DND-41 (cell line): Measurements from ENCODE around the gene FBXO10.

Source experiments
- ATAC-seq: fragments of 200-7000 bp; cut with Tn5 transposase; 3 replicates; pipeline ENCODE4 v1.9.1; 2021; ENCODE audit warnings: low read depth; ENCODE audit not compliant: insufficient read depth
- DNase-seq: peaks from one replicate; pipeline ENCODE4 v3.0.0-alpha.2; 2020
- H2AFZ ChIP-seq: 2 replicates; pipeline ENCODE4 v1.6.0; 2012; ENCODE audit warnings: low read depth, low read length
- H3K27ac ChIP-seq: 2 replicates; pipeline ENCODE4 v1.5.1; 2012; ENCODE audit warnings: low read length, inconsistent platforms
- H3K27me3 ChIP-seq: fragments of 200-600 bp; sonication (generic); 2 replicates; pipeline ENCODE4 v1.6.0; 2012; ENCODE audit warnings: low read length, mild to moderate bottlenecking, inconsistent platforms; ENCODE audit not compliant: insufficient read depth, poor library complexity
- H3K36me3 ChIP-seq: 2 replicates; pipeline ENCODE4 v1.5.1; 2012; ENCODE audit warnings: low read length, inconsistent platforms; ENCODE audit not compliant: insufficient read depth
- H3K4me1 ChIP-seq: 2 replicates; pipeline ENCODE4 v1.5.1; 2012; ENCODE audit warnings: mild to moderate bottlenecking, low read length; ENCODE audit not compliant: insufficient read depth
- H3K4me2 ChIP-seq: 2 replicates; pipeline ENCODE4 v1.6.0; 2012; ENCODE audit warnings: mild to moderate bottlenecking, moderate library complexity, low read length, inconsistent platforms; ENCODE audit not compliant: insufficient read depth
- H3K4me3 ChIP-seq, 2 experiments: fragments of 200-600 bp in 1 of 2; shearing (Covaris generic) in 1 of 2; 2 replicates each; pipeline ENCODE4 v1.5.1; 2012 to 2016; ENCODE audit warnings: inconsistent platforms in 2 of 2, low read length in 2 of 2, mild to moderate bottlenecking in 2 of 2, low read depth in 1 of 2, moderate library complexity in 1 of 2
- H3K79me2 ChIP-seq: 2 replicates; pipeline ENCODE4 v1.6.0; 2012; ENCODE audit warnings: low read length, inconsistent platforms; ENCODE audit not compliant: insufficient read depth
- H3K9ac ChIP-seq: 2 replicates; pipeline ENCODE4 v1.6.0; 2012; ENCODE audit warnings: low read depth, mild to moderate bottlenecking, inconsistent platforms, low read length, moderate library complexity
- H3K9me3 ChIP-seq: 2 replicates; pipeline ENCODE4 v1.5.1; 2012; ENCODE audit warnings: low read length, moderate library complexity, mild to moderate bottlenecking, inconsistent platforms; ENCODE audit not compliant: insufficient read depth, severe bottlenecking
- H4K20me1 ChIP-seq: 2 replicates; pipeline ENCODE4 v1.6.0; 2012; ENCODE audit warnings: low read length; ENCODE audit not compliant: insufficient read depth
- EZH2 ChIP-seq: IDR thresholded peaks from 3 replicates; pipeline ENCODE4 v1.6.1; 2012; ENCODE audit warnings: borderline replicate concordance, low read depth, mild to moderate bottlenecking, moderate library complexity, low read length, inconsistent platforms; ENCODE audit not compliant: severe bottlenecking
- TF ChIP-seq, protein P1 (sequence below): IDR thresholded peaks from 2 replicates; pipeline ENCODE4 v1.5.1; 2012; ENCODE audit warnings: borderline replicate concordance, low read length, moderate library complexity, mild to moderate bottlenecking; ENCODE audit not compliant: poor library complexity, severe bottlenecking; ENCODE audit errors: extremely low read depth

Gene FBXO10

DNA sequence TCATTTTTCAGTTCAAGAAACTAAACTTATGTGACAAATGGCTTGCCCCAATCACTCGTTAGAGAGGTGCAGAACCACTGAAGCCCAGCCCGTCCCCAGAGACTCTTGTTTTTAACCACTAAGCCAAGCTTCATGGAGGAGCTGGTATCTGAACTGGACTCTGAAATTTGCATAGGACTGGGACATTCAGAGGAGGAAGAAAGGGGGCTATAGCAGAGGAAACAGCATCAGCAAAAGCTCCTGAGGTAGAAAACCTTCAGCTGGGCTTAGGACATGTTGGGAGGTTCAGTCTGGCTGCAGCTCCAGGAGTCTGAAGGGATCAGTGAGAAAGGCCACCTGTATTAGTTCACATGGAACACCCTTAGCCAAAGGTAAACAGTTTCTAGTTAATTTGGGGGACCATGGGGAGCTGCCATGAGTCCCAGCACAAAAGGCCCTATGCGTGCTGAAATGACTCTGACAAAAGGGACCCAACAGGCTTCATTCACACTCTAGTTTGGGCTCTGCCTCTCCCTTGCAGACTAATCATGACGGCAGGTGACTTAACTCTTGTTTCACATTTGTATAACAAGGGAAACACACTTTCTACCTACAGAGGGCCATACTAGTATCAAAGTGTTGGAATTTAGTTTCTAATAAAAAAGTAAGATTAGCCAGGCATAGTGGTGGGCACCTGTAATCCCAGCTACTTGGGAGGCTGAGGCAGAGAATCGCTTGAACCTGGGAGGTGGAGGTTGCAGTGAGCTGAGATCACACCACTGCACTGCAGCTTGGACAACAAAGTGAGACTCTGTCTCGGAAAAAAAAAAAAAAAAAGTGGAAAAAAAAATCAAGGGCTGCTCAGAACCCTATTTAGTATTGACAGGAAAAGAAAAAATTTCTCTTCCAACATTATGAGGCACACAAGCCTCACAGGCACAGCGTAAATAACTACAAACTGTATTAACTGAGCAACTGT lies 10.2 kb downstream of the FBXO10 start:
- H2AFZ ChIP-seq, result no peak overlapping the region
- DNase-seq, result no peak
- no peak overlapping the region for H3K27ac ChIP-seq
- H3K9ac ChIP-seq, result no peak overlapping the region
- TF ChIP-seq EZH2, result no peak
- TF ChIP-seq, protein P1, sequence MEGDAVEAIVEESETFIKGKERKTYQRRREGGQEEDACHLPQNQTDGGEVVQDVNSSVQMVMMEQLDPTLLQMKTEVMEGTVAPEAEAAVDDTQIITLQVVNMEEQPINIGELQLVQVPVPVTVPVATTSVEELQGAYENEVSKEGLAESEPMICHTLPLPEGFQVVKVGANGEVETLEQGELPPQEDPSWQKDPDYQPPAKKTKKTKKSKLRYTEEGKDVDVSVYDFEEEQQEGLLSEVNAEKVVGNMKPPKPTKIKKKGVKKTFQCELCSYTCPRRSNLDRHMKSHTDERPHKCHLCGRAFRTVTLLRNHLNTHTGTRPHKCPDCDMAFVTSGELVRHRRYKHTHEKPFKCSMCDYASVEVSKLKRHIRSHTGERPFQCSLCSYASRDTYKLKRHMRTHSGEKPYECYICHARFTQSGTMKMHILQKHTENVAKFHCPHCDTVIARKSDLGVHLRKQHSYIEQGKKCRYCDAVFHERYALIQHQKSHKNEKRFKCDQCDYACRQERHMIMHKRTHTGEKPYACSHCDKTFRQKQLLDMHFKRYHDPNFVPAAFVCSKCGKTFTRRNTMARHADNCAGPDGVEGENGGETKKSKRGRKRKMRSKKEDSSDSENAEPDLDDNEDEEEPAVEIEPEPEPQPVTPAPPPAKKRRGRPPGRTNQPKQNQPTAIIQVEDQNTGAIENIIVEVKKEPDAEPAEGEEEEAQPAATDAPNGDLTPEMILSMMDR, result no peak
- no peak for ATAC-seq
- no peaks in the 10 kb centered on the region for H4K20me1 ChIP-seq
- no peaks in the 10 kb centered on the region for H3K27me3 ChIP-seq
- H3K9me3 ChIP-seq, result peaks cover 12% of the 10 kb centered on the region
- no peaks in the 10 kb centered on the region for H3K4me1 ChIP-seq
- no peak overlapping the region for H3K4me2 ChIP-seq
- H3K79me2 ChIP-seq, result peaks cover 6% of the 10 kb centered on the region; the same call in 1 of the 2 replicates
- peaks cover 15% of the 10 kb centered on the region for H3K36me3 ChIP-seq
- no peak overlapping the region for H3K4me3 ChIP-seq

DNA sequence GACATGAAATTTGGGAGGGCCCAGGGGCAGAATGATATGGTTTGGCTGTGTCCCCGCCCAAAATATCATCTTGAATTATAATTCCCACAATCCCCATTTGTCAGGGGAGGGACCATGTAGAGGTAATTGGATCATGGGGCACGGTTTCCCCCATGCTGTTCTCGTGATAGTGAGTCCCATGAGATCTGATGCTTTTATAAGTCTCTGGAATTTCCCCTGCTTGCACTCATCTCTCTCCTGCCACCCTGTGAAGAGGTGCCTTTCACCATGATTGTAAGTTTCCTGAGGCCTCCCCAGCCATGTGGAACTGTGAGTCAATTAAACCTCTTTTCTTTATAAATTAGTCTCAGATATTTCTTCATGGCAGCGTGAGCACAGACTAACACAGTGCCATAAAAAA lies 11.3 kb downstream of the FBXO10 start:
- H3K27me3 ChIP-seq, result no peaks in the 10 kb centered on the region
- peaks cover 15% of the 10 kb centered on the region for H3K36me3 ChIP-seq
- no peak overlapping the region for H3K9ac ChIP-seq
- H3K9me3 ChIP-seq, result peaks cover 12% of the 10 kb centered on the region
- no peak for DNase-seq
- no peak overlapping the region for H2AFZ ChIP-seq
- H3K27ac ChIP-seq, result no peak overlapping the region
- no peaks in the 10 kb centered on the region for H4K20me1 ChIP-seq
- no peaks in the 10 kb centered on the region for H3K4me1 ChIP-seq
- no peak overlapping the region for H3K4me2 ChIP-seq
- no peak for TF ChIP-seq EZH2
- TF ChIP-seq, protein P1, result no peak
- ATAC-seq, result no peak
- 0 out of 2 replicates have a peak, but pooled peaks cover 4% of the 10 kb centered on the region for H3K79me2 ChIP-seq
- no peak overlapping the region for H3K4me3 ChIP-seq

DNA sequence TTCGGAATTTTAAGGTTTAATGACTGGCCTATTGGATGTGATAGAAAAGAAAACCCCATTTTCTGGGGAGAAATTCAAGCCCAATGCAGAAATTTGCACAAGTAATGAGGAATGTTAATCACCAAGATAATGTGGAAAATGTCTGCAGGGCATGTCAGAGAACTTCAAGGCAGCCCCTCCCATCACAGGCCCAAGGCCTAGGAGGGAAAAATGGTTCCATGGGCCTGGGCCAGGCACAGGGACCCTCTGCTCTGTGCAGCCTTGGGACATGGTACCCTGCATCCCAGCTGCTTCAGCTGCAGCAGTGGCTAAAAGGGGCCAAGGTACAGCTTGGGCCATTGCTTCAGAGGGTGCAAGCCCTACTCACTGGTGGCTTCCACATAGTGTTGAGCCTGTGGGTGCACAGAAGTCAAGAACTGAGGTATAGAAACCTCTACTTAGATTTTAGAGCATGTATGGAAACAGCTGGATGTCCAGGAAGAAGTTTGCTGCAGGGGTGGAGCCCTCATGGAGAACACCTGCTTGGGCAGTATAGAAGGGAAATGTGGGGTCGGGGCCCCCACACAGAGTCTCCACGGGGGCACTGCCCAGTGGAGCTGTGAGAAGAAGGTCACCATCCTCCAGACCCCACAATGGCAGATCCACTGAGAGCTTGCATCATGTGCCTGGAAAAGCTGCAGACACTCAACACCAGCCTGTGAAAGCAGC lies 12.2 kb downstream of the FBXO10 start:
- H3K9me3 ChIP-seq, result peaks cover 12% of the 10 kb centered on the region
- H3K4me2 ChIP-seq, result no peak overlapping the region
- H3K9ac ChIP-seq, result no peak overlapping the region
- no peak overlapping the region for H2AFZ ChIP-seq
- ATAC-seq (no peak), DNase-seq (no peak)
- H3K4me1 ChIP-seq, result no peaks in the 10 kb centered on the region
- H3K4me3 ChIP-seq, result no peak overlapping the region
- TF ChIP-seq EZH2, result no peak
- TF ChIP-seq, protein P1, result no peak
- 0 out of 2 replicates have a peak, but pooled peaks cover 4% of the 10 kb centered on the region for H3K79me2 ChIP-seq
- no peaks in the 10 kb centered on the region for H3K27me3 ChIP-seq
- H4K20me1 ChIP-seq, result no peaks in the 10 kb centered on the region
- H3K27ac ChIP-seq, result no peak overlapping the region
- peaks cover 15% of the 10 kb centered on the region for H3K36me3 ChIP-seq
